GM06990 (cell line): ENCODE data around the gene DHRS7B.
"Not testable (repeated sequence)": the region's sequence is repeated elsewhere in the genome, so short reads cannot be mapped to it uniquely, and the experiment has no call there.

Experiments
- DNase-seq: peaks from one replicate; pipeline ENCODE4 v3.0.0-alpha.2; 2011; ENCODE audit not compliant: insufficient read length; ENCODE audit errors: extremely low read depth
- H3K27me3 ChIP-seq: replicated peaks from 2 replicates; pipeline ENCODE4 v1.6.0; 2011; ENCODE audit warnings: low read length; ENCODE audit not compliant: control insufficient read depth, insufficient read depth
- H3K36me3 ChIP-seq: 2 replicates; pipeline ENCODE4 v1.5.1; 2011; ENCODE audit warnings: low read length; ENCODE audit not compliant: control insufficient read depth, insufficient read depth
- H3K4me3 ChIP-seq: replicated peaks from 2 replicates; pipeline ENCODE4 v1.5.1; 2011; ENCODE audit warnings: low read depth, mild to moderate bottlenecking, control low read depth, low read length
- TF ChIP-seq, protein P1 (sequence below): IDR thresholded peaks from 2 replicates; pipeline ENCODE4 v1.5.1; 2011; ENCODE audit warnings: low read length, control low read depth, mild to moderate bottlenecking, inconsistent platforms; ENCODE audit not compliant: insufficient read depth, poor library complexity, severe bottlenecking

Gene DHRS7B

DNA sequence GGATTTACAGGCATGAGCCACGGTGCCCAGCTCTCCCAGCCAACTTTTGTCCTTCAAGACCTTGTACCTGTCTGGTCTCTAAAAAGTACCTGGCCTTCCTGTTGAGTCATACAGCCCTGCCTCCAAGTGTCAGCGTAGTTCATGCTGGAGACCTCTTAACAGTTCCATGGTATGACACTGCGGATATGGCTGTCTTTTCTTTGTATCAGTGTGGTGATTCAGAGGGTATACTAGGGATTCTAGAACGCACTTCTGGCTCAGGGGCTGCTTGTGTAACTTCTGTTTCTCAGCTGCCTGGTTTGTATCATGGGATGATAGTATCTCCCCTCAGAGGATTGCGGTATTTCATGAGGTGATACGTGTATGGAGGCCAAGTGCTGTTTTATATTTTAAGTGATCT, 89.2 kb downstream of the DHRS7B start:
- TF ChIP-seq, protein P1, sequence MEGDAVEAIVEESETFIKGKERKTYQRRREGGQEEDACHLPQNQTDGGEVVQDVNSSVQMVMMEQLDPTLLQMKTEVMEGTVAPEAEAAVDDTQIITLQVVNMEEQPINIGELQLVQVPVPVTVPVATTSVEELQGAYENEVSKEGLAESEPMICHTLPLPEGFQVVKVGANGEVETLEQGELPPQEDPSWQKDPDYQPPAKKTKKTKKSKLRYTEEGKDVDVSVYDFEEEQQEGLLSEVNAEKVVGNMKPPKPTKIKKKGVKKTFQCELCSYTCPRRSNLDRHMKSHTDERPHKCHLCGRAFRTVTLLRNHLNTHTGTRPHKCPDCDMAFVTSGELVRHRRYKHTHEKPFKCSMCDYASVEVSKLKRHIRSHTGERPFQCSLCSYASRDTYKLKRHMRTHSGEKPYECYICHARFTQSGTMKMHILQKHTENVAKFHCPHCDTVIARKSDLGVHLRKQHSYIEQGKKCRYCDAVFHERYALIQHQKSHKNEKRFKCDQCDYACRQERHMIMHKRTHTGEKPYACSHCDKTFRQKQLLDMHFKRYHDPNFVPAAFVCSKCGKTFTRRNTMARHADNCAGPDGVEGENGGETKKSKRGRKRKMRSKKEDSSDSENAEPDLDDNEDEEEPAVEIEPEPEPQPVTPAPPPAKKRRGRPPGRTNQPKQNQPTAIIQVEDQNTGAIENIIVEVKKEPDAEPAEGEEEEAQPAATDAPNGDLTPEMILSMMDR = no peak
- DNase-seq = no peak
- H3K27me3 ChIP-seq = no peaks in the 10 kb centered on the region
- no peak overlapping the region for H3K4me3 ChIP-seq
- H3K36me3 ChIP-seq = peaks cover 5% of the 10 kb centered on the region

DNA sequence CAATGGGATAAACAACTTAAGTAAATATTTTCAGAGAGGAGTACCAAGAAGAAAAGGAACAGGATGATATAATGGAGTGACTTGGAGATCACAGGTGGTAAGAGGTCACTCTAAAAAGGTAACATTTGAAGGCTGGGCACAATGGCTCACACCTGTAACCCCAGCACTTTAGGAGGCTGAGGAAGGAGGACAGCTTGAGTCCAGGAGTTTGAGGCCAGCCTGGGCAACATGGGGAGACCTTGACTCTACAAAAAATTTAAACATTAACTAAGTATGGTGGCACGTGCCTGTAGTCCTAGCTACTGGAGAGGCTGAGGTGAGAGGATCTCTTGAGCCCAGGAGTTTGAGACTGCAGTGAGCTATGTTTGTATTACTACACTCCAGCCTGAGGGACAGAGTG, 90.6 kb downstream of the DHRS7B start:
- H3K36me3 ChIP-seq = no peaks in the 10 kb centered on the region; the same call in 1 of the 2 replicates
- no peak for DNase-seq
- TF ChIP-seq, protein P1 = no peak
- H3K27me3 ChIP-seq = no peaks in the 10 kb centered on the region
- no peak overlapping the region for H3K4me3 ChIP-seq

DNA sequence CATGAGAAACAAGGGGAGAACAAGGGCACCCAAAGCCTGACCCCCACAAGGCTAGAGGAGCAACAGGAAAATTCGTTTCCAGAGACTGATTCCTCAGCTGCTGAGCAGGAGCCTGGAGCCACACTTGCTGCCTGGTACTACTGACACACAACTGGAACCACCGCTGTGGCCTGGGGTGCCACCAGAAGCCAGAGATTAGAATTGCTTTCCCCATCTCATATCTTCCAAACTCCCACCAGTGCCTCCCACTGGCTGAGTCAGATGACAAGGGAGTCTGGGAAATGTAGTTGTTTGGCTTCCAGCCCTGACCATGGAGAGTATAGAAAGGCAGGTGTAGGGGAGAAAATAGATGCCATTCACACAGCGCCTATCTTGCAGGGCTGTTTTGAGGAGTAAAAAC, 91.3 kb downstream of the DHRS7B start:
- Histone ChIP-seq H3K36me3 (no peaks in the 10 kb centered on the region; the same call in 1 of the 2 replicates), H3K4me3 (no peak overlapping the region), H3K27me3 (no peaks in the 10 kb centered on the region)
- no peak for DNase-seq
- TF ChIP-seq, protein P1 = no peak

DNA sequence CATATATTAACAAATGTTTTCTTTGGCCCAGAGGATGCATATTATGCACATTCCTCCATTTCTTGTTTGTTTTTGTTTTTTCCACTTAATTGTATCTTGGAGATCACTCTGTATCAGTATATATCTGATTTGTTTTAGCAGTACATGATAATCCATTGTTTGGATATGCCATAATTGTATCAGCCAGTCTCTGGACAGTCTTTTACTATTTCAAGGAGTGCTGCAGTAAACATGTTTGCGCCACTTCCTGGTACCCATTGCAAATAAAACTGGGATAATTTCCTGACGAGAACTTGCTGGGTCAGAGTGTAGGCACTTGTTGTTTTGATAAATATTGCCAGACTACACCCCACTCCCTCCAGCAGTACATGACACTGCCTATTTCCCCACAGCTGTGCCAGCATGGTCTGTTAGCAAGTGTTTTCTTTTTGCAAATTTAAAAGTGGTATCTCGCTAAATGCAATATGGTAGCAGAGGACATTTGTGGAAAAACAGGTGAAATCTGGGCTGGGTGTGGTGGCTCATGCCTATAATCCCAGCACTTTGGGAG, 92.1 kb downstream of the DHRS7B start:
- H3K27me3 ChIP-seq = no peaks in the 10 kb centered on the region
- no peak for DNase-seq

DNA sequence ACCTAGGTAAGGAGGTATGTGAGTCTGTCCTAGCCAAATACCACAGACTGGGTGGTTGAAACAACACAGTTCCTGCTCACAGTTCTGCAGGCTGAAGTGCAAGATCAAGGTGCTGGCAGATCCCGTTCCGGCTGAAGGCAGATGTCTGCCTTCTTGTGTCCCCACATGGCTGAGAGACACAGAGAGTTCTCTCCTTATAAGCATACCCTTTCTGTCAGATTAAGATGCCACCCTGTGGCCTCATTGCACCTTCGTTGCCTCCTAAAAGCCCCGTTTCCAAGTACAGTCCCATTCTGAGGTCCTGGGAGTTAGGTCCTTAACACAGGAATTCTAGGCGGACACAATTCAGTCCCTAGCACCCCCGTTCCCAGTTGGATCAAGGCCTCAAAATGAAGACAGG, 96.3 kb downstream of the DHRS7B start:
- Histone ChIP-seq H3K27me3 (no peaks in the 10 kb centered on the region), H3K4me3 (no peak overlapping the region), H3K36me3 (no peaks in the 10 kb centered on the region; the same call in none of the 2 replicates)
- no peak for DNase-seq
- TF ChIP-seq, protein P1 = no peak

More for the DNA sequence above, 92.1 kb downstream of the DHRS7B start:
- no peaks in the 10 kb centered on the region; the same call in none of the 2 replicates for H3K36me3 ChIP-seq
- TF ChIP-seq, protein P1 = no peak
- no peak overlapping the region for H3K4me3 ChIP-seq

DNA sequence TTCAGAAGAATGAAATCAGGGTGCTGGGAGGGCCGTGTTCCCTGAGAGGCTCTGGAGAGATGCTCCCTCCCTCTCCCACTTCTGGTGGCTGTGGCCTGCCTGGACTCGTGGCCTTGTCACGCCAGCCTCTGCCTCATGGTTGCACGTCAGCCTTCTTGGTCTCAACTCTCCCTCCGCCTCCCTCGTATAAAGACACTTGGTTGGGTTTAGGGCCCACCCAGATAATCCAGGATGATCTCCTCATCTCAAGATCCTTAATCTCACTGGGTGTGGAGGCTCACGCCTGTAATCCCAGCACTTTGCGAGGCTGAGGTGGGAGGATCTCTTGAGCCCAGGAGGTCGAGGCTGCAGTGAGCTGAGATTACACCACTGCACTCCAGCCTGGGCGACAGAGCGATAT, 100.5 kb downstream of the DHRS7B start:
- not testable (repeated sequence) for H3K27me3 ChIP-seq, H3K4me3 ChIP-seq, DNase-seq, H3K36me3 ChIP-seq
